Panc1 (cell line): Measurements from ENCODE around the gene CCR7. TPM values are rescaled to one million over a fixed set of nuclear protein-coding genes. Genes with fewer than 3 reads are reported as not detected.

Experiments
- ATAC-seq: fragments of 200-7000 bp; cut with Tn5 transposase; 2 replicates; pipeline ENCODE4 v1.9.1; 2020; ENCODE audit warnings: mild to moderate bottlenecking, moderate library complexity
- BruUV-seq: library from RNA; stranded (reverse); fragments of 400-500 nt; replicated peaks from 2 replicates; lab custom pipeline; 2021; lab: Mats Ljungman, UMichigan
- CTCF ChIA-PET: fragments of 300-600 bp; sonication (Branson Sonifier 250); formaldehyde crosslinking; loops from one replicate; lab custom pipeline; 2022; ENCODE audit warnings: antibody characterized with exemption; lab: Charles Lee
- POLR2A ChIA-PET: fragments of 300-600 bp; sonication (Branson Sonifier 250); formaldehyde crosslinking; loops from one replicate; lab custom pipeline; 2022; ENCODE audit warnings: antibody characterized with exemption; lab: Charles Lee
- DNase-seq: peaks from one replicate; pipeline ENCODE4 v3.0.0-alpha.2; 2010; ENCODE audit warnings: low read depth, low spot score
- H3K27ac ChIP-seq: 2 replicates; pipeline ENCODE4 v1.5.1; 2011; ENCODE audit warnings: mild to moderate bottlenecking, low read length, inconsistent platforms
- H3K27me3 ChIP-seq: fragments of 200-500 bp; sonication (Bioruptor generic); 2 replicates; pipeline ENCODE4 v1.6.0; 2014; ENCODE audit warnings: low read length, inconsistent platforms; ENCODE audit not compliant: control insufficient read depth, insufficient read depth
- H3K36me3 ChIP-seq: fragments of 200-500 bp; sonication (Bioruptor generic); 2 replicates; pipeline ENCODE4 v1.5.1; 2014; ENCODE audit warnings: inconsistent platforms, mild to moderate bottlenecking, low read length, moderate library complexity; ENCODE audit not compliant: control insufficient read depth, insufficient read depth
- H3K4me1 ChIP-seq: 2 replicates; pipeline ENCODE4 v1.5.1; 2011; ENCODE audit warnings: inconsistent platforms, mild to moderate bottlenecking, low read length, moderate library complexity; ENCODE audit not compliant: control insufficient read depth, insufficient read depth
- H3K4me3 ChIP-seq, 2 experiments: 2 replicates each; pipeline ENCODE4 v1.5.1; 2011 to 2012; ENCODE audit warnings: low read depth in 2 of 2, low read length in 2 of 2, mild to moderate bottlenecking in 2 of 2, inconsistent platforms in 1 of 2, moderate library complexity in 1 of 2
- H3K9me3 ChIP-seq: fragments of 200-500 bp; sonication (Bioruptor generic); 2 replicates; pipeline ENCODE4 v1.5.1; 2014; ENCODE audit warnings: low read depth, mild to moderate bottlenecking, inconsistent platforms, low read length, moderate library complexity; ENCODE audit not compliant: control insufficient read depth, insufficient read depth
- POLR2AphosphoS5 ChIP-seq: IDR thresholded peaks from 2 replicates; pipeline ENCODE4 v1.6.1; 2012; ENCODE audit warnings: mild to moderate bottlenecking, low read depth, low read length, moderate library complexity
- SIN3A ChIP-seq: IDR thresholded peaks from 2 replicates; pipeline ENCODE4 v1.6.1; 2012; ENCODE audit warnings: low read depth, mild to moderate bottlenecking, low read length, moderate library complexity, borderline replicate concordance; ENCODE audit not compliant: insufficient read depth
- TCF7L2 ChIP-seq: IDR thresholded peaks from 2 replicates; pipeline ENCODE4 v1.6.1; 2011; ENCODE audit warnings: mild to moderate bottlenecking, low read depth, low read length, inconsistent platforms
- in situ Hi-C: cut with HindIII; loops from 2 replicates; pipeline ENCODE4 v1.10.0; 2016; ENCODE audit warnings: low sequenced_read_pairs, low pct_unique_long_range_greater_than_20kb
- intact Hi-C: fragments of 100-400 bp; cut with micrococcal nuclease; formaldehyde crosslinking; loops from one replicate; pipeline ENCODE4 v1.10.0; 2022; ENCODE audit not compliant: unreplicated experiment
- total RNA-seq: library from RNA; stranded (reverse); gene quantifications from one replicate; pipeline ENCODE4 v1.2.1, GENCODE V29; 2021; ENCODE audit not compliant: unreplicated experiment
- TF ChIP-seq, protein P1 (sequence below): fragments of 450-650 bp; IDR thresholded peaks from 2 replicates; pipeline ENCODE4 v1.5.1; 2017; ENCODE audit warnings: mild to moderate bottlenecking
- TF ChIP-seq, protein P2 (sequence below), 2 experiments: IDR thresholded peaks; 2 replicates each; pipeline ENCODE4 v1.6.1; 2011 to 2012; ENCODE audit warnings: low read depth in 2 of 2, control low read depth in 1 of 2, low read length in 1 of 2, mild to moderate bottlenecking in 1 of 2, moderate library complexity in 1 of 2; ENCODE audit not compliant: insufficient read depth in 1 of 2

Gene CCR7
- total RNA-seq, 1 experiment from 2014 or later: 0.44 TPM

- BruUV-seq: no TSS peak
- CTCF ChIA-PET: interaction anchor here (0.6 kb wide), 1 partner anchor 29 kb away, joined by 6 read pairs; no protein-coding TSS in a partner anchor
- H3K4me3 ChIP-seq: no peak overlapping the region
- in situ Hi-C loops (no loop called here), intact Hi-C loops (no loop called here)
- H3K4me1 ChIP-seq: peaks cover 8% of the 10 kb centered on the region
- no peaks in the 10 kb centered on the region for H3K27me3 ChIP-seq
- TF ChIP-seq POLR2AphosphoS5 (no peak), TCF7L2 (no peak), SIN3A (no peak)
- TF ChIP-seq, protein P1, sequence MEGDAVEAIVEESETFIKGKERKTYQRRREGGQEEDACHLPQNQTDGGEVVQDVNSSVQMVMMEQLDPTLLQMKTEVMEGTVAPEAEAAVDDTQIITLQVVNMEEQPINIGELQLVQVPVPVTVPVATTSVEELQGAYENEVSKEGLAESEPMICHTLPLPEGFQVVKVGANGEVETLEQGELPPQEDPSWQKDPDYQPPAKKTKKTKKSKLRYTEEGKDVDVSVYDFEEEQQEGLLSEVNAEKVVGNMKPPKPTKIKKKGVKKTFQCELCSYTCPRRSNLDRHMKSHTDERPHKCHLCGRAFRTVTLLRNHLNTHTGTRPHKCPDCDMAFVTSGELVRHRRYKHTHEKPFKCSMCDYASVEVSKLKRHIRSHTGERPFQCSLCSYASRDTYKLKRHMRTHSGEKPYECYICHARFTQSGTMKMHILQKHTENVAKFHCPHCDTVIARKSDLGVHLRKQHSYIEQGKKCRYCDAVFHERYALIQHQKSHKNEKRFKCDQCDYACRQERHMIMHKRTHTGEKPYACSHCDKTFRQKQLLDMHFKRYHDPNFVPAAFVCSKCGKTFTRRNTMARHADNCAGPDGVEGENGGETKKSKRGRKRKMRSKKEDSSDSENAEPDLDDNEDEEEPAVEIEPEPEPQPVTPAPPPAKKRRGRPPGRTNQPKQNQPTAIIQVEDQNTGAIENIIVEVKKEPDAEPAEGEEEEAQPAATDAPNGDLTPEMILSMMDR: no peak
- TF ChIP-seq, protein P2, sequence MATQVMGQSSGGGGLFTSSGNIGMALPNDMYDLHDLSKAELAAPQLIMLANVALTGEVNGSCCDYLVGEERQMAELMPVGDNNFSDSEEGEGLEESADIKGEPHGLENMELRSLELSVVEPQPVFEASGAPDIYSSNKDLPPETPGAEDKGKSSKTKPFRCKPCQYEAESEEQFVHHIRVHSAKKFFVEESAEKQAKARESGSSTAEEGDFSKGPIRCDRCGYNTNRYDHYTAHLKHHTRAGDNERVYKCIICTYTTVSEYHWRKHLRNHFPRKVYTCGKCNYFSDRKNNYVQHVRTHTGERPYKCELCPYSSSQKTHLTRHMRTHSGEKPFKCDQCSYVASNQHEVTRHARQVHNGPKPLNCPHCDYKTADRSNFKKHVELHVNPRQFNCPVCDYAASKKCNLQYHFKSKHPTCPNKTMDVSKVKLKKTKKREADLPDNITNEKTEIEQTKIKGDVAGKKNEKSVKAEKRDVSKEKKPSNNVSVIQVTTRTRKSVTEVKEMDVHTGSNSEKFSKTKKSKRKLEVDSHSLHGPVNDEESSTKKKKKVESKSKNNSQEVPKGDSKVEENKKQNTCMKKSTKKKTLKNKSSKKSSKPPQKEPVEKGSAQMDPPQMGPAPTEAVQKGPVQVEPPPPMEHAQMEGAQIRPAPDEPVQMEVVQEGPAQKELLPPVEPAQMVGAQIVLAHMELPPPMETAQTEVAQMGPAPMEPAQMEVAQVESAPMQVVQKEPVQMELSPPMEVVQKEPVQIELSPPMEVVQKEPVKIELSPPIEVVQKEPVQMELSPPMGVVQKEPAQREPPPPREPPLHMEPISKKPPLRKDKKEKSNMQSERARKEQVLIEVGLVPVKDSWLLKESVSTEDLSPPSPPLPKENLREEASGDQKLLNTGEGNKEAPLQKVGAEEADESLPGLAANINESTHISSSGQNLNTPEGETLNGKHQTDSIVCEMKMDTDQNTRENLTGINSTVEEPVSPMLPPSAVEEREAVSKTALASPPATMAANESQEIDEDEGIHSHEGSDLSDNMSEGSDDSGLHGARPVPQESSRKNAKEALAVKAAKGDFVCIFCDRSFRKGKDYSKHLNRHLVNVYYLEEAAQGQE (IDR thresholded peaks at IDR 0.05; ENCODE audit: insufficient read depth in 1 of 2, low read depth in 2 of 2, low read length in 1 of 2): no peak
- no peak overlapping the region for H3K27ac ChIP-seq
- POLR2A ChIA-PET: no interaction called here
- ATAC-seq (no peak), DNase-seq (no peak)
- no peaks in the 10 kb centered on the region for H3K36me3 ChIP-seq
- H3K9me3 ChIP-seq: no peaks in the 10 kb centered on the region
These were observed 58.5 kb downstream of the CCR7 start for GRCh38 chr17:40506786-40507185.

Other genes starting within 250 kb of the CCR7 start
- 0.33 TPM for gene GJD3, start 200.7 kb downstream of the CCR7 start, total RNA-seq
- gene TOP2A, start 147.6 kb downstream of the CCR7 start, total RNA-seq: 230 TPM
- gene IGFBP4, start 122.0 kb downstream of the CCR7 start, total RNA-seq: 27.1 TPM
- not detected for gene TNS4, start 63.8 kb downstream of the CCR7 start, total RNA-seq
- gene SMARCE1, start 82.3 kb upstream of the CCR7 start, total RNA-seq: 129 TPM
- gene KRT222, start 99.7 kb upstream of the CCR7 start, total RNA-seq: not detected
- gene KRT24, start 138.3 kb upstream of the CCR7 start, total RNA-seq: not detected
- gene KRT25, start 189.9 kb upstream of the CCR7 start, total RNA-seq: not detected
- gene KRT26, start 206.7 kb upstream of the CCR7 start, total RNA-seq: not detected
- not detected for gene KRT27, start 217.1 kb upstream of the CCR7 start, total RNA-seq
- not detected for gene KRT28, start 234.5 kb upstream of the CCR7 start, total RNA-seq